GM20431 (cell line): ENCODE data around the gene SAMD3.
"Not testable (repeated sequence)": the region's sequence is repeated elsewhere in the genome, so short reads cannot be mapped to it uniquely, and the experiment has no call there.

Source experiments
- in situ Hi-C: fragments of 300-500 bp; cut with MseI, MboI; formaldehyde crosslinking; loops from one replicate; pipeline ENCODE4 v1.15.0; 2020; ENCODE audit warnings: low sequenced_read_pairs; ENCODE audit not compliant: unreplicated experiment

Gene SAMD3

DNA sequence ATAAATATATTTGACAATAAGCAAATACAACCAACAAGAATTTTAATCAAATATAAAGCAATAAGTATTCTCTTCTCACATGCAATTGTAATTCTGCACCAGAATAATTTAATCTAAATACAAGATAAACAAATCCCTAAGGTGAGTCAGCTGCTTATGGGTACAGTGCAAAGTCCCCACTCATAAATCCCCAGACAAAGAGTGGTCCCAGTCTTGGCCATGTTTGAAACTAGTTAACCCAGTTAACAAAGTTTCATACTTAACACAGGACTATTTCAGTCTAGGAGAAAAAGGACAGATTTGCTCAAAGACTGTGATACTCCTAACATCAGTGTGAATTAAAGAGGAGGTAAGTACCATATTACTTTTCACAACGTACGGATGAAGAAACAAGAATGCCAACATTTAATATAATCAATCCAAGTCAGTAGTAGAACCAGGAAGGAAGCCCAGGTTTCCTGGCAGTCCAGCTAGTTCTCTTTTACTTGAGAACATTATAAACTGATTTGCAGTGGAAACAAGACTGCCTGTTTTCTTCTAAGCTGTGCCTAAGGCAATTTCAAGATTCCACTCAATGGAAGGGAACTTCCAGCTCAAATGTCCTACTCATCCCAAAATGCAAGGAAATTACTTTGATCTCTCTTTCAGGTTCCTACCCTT is 10.4 kb downstream of the SAMD3 start:
- in situ Hi-C loops: no loop called here

DNA sequence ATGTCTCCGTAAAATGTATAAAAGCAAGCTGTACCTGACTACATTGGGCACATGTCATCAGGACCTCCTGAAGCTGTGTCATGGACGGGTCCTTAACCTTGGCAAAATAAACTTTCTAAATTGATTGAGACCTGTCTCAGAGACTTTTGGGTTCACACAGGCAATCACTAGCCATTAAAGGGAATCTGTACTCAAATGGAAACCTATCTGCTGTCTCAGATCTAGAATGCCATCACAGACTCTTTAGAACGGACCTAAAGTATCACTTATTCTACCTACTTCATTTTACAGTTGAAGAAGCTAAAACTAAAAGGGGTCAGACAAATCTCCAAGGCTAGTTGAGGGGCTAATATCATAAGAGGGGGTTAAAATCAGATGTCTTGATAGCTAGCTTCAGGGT is 11.1 kb downstream of the SAMD3 start:
- in situ Hi-C loops: no loop called here

DNA sequence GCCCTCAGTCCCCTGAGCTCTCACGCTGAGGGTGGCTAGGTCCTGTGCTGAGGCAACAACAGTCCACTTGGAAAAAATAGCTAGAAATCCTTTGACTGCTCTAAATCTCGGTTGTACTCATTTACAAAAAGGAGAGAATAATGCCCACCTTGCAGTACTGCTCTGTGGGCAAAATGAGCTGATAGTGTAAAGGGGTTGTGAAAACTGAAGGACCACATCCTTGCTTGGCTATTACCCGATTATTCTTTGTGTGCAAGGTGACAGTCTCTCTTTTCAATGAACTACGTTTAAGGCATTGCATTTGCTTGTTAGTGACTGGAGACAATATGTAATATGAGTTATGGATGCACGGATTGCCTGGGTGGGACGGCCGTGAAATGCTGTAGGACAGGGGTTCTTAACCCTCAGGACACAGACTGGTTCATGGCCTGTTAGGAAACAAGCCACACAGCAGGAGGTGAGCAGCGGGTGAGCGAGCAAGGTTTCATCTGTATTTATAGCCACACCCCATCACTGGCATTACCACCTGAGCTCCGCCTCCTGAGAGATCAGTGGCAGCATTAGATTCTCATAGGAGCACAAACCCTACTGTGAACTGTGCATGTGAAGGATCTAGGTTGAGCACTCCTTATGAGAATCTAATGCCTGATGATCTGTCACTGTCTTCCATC is 14.6 kb downstream of the SAMD3 start:
- in situ Hi-C loops: no loop called here

DNA sequence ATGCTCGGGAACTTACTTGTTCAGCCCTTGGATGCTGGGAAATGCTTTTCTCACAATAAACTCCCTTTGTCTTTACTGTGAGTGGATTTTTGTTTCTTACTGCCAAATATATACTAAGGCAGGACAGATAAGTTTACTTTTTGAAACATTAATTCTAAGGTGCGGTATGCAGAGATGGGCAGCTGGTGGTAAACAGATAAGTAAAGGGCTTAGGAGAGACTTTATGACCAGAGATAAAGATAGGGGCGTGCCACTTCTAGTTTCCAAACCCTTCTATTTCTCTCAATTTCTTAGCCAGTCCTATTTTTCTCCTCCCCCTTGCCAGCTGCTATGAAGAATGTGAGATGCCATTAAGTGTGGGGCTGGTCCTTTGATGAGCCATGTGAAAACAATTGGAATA is 16.3 kb downstream of the SAMD3 start:
- in situ Hi-C loops: no loop called here

DNA sequence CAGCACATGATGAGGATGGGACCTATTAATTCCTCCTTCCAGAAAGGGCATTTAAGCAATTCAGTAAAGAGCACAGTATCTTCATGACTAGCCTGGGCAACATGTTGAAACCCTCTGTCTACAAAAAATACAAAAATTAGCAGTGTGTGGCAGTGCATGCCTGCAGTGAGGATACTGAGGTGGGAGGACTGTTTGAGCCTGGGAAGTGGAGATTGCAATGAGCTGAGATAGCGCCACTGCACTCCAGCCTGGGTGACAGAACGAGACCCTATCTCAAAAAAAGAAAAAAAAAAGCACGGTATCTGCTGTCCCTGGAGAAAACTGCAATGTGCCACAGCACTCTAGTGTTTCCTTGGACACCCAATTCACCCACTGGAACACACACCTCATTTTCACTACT is 18.4 kb downstream of the SAMD3 start:
- in situ Hi-C loops: no loop called here

DNA sequence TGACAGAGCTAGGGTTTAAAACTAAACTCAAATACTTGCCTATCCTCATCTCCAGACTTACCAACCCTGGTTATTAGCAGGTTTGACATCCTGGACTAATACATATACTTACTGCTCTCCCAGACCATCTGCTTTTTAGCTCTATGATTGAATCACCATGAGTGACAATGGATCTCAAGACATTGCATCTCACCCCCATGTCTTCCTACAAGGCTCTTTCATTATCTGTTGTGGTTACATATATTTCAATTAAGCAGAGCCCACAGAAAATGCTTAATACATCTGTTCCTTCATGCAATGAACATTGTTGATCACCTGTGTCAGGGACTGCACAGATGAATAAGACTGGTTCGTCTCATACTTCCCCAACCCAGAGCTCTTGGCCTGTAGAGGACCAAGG is 19.4 kb downstream of the SAMD3 start:
- in situ Hi-C loops: no loop called here

DNA sequence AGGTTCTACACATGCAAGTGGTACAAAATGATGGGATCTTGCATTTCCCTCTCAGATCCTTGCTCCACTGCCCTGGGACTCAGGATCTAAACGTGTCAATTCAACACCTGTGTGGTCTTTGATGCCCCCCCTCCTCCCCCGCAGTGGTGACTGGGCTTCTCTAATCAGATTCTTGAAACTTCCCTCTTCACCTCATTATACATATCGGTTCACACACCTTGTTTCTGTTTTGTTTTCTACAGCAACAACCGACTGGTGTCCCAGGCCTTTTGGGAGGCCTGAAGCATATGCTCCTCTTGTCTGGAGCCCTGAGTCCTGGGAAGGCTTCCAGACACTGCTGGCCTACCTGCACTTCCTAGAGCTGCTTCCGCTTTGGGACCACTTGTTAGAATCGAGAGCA is 20.0 kb downstream of the SAMD3 start:
- in situ Hi-C loops: no loop called here

DNA sequence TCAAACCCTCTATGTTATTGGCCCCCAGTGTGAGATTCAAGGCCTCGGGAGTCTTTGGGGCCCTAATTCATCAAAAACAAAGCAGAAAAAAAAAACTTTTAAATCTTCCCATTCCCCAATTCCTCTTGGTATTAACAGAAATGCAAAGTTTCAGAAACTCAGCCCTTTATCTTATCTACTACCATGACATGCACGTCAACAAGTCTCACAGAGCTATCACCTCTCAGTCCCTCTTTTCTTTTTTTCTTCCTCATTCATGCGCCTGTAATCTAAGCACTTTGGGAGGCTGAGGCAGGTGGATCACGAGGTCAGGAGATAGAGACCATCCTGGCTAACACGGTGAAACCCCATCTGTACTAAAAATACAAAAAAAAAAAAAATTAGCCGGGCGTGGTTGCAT is 22.7 kb downstream of the SAMD3 start:
- in situ Hi-C loops: no loop called here

DNA sequence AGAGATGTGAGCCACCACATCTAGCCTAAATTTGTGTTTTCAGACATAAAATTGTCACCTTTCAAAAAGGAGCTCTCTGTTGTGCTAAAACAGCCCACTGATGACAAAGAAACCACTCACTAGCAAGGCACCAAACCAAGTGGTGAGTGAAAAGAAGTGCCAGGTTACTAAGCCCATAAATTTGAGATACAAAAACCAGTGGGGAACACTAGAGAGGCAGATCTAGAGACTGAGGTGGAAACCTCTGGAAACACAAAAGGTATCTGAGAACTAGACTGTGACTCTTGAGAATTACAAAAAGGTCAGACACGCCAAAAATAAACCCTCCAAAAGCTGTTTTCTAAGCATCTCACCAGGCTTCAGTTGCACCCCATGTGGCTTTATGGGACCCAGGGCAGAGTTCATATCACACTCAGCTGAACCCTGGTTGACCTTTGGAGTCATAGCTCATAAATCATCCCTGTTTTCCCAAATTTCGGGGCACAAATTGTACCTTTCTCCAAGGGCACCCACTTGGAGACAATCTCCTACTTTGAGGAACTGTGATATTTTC is 24.2 kb downstream of the SAMD3 start:
- in situ Hi-C loops: no loop called here

DNA sequence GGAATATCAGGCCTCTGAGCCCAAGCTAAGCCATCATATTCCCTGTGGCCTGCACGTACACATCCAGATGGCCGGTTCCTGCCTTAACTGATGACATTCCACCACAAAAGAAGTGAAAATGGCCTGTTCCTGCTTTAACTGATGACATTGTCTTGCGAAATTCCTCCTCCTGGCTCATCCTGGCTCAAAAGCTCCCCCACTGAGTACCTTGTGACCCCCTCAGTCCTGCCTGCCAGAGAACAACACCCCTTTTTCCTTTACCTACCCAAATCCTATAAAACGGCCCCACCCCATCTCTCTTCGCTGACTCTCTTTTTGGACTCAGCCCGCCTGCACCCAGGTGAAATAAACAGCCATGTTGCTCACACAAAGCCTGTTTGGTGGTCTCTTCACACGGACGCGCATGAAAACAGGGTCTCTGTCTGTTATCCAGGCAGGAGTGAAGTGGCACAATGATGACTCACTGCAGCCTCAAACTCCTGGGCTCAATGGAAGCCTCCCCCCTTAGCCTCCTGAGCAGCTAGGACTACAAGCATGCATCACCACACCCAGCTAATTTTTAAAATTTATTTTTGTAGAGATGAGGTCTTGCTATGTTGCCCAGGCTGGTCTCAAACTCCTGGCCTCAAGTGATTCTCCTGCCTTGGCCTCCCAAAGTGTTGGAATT is 24.8 kb downstream of the SAMD3 start:
- in situ Hi-C loops: not testable (repeated sequence)

DNA sequence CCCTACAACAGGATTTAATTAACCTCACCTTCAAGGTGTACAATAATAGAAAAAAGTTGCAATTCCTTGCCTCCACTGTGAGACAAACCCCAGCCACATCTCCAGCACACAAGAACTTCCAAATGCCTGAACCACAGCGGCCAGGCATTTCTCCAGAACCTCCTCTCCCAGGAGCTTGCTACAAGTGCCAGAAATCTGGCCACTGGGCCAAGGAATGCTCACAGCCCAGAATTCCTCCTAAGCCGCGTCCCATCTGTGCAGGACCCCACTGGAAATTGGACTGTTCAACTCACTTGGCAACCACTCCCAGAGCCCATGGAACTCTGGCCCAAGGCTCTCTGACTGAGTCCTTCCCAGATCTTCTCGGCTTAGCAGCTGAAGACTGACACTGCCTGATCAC is 28.3 kb downstream of the SAMD3 start:
- in situ Hi-C loops: not testable (repeated sequence)

DNA sequence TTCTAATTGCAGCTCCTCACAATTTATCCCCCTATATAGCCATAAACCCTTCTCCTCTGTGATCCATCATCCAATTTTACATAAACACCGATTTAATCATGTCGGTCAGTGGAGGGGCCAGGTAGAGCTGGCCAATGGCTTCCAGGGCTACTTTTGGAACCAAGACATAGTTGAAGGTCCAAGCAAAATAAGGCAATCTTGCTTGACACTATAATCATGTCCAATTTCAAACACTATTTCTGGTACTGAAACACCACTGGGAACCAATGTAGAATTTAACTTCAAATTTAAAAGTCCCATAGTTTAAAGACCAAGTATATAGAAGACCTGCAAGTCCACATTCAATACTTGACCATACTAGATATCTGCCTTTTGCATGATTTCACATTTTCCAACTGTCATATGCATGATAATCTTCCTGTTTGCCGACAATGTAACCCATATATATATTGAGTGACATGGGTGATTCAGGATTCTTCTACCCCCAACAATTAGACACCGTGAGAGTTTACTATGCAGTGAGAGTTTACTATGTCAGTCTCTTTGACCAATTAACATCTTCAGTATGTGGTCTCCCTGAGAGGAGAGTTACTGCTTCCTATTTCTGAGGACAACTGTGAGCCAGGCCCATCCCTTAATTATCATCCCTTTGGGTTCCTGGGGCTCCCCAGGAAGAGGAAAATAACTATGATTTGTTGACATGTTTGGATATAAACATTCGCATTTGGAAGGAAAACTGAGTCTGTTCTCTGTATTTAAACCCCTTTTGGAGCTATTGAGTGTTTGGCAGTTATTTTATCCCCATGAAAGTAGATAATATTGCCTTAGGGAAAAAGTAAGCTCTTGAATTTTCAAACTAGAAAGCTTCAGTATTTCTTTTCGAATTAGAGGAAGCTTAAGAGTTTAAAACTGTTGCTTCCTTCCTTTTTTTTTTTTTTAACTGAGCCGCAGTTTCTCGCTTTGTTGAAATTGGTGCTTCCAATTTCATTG is 31.8 kb downstream of the SAMD3 start:
- in situ Hi-C loops: no loop called here

DNA sequence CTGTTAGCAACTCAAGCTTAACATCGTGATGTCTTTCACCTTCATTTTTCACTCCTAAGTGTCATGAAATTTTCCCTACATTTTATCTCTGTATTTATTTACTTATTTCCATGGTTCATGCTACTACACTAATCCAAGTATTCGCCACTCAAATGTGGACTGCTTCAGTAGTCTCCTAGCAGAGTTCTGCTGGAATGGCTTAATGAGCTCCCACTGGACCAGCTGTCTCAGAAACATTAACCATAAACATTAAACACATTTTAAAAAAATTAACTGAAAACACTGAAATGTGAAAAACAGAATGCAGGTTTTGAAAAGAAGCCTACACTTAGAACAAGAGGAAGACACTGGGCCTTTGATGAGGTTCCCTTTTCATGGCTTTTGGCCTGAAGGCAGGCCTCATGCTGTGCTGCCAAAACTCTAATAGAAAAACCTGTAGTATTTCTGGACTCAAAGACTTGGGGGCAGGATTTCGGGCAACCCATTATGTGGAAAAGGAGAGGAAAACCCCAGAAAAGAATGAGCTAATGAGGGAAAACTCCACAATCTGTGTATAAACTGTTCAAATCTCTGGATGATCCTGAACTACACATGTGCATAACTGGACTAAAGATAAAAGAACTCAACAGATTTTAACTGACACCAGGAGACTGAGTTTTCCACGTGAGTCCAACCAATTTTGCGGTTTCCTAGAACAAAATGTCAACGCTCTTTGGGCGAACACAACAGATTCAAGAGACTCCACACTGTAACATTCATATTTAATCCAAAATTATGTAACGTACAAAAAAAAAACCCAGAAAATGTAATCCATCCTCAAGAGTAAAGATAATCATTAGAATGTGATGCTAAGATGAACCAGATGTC is 33.0 kb downstream of the SAMD3 start:
- in situ Hi-C loops: no loop called here

DNA sequence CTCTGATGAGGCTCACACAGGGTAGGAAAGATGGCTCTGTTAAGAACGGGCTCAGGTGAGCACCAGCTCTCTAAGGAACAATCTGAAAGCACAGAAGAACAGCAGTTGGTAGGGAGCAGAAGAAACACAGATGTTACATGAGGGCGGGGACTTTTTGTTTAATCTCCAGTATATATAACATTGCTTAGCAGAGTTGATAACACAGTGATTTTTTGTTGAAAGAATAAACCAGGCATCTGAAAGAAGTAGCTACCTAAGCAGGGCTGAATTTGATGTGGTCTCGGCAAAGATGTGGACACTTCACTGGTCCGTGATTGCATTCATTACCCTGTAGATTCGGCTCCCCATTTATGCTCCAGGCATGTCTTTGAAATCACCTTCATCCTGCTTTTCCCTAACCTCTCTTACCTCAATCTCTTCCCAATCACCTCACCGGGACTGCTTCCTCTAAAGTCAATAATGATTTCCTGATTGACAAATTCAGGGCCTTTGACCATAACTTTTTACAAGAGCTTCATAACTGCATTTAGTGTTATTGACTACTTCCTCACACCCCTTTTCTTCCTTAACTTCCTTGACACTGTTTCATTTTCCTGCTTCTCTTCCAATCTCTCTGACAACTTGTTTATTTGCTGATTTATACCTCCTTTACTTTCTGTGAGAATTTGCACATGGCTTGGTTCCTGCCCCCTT is 34.4 kb downstream of the SAMD3 start:
- in situ Hi-C loops: no loop called here

DNA sequence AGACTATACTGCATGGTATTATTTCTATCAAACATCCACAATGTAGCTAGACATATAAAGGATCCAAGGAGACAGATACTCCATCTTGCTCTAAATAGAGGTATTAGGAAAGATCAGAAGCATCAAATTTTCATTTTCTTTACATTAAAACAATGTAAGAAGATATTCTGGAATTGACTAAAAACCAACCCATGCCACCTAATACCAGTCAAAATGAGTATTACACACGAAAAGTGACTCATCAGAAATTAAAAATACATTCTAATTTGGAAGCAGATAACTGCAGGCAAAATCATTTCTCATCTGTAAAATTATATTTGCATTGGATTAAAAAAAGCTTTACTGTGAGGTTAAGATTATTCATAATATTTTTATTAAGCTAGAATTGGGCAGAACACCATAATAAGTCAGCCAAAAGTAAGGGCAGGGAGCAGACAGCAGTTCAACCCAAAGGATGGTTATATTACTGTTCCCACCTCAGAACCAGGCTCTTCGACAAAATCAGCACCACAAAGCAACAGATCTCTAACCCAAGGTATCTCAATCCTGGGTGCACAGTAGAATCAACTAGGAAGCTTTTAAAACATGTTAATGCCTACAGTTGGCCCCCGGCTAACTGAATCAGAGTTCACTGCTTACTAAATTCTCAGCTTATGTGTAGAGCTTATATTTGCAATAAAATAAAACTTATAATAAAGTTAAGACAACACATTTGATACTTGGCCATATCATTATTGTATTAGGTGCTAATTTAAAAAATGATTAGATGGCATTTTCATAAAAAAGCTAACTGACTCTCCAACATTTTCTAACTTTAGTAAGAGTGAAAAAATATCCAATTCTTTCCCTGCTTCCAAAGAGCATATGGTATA is 35.2 kb downstream of the SAMD3 start:
- in situ Hi-C loops: no loop called here

DNA sequence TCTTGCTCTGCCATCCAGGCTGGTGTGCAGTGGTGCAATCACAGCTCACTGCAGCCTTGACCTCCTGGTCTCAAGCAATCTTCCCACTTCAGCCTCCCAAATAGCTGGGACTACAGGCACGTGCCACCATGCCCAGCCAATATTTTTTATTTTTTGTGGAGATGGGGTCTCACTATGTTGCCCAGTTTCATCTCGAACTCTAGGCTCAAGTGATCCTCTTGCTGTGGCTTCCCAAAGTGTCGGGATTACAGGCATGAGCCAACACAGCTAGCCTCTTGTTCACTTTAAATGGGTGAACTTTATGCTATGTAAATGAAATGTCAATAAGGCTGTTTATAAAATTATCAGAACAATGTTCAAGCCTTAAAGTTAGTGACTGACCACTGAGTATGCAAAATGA is 37.1 kb downstream of the SAMD3 start:
- in situ Hi-C loops: no loop called here

DNA sequence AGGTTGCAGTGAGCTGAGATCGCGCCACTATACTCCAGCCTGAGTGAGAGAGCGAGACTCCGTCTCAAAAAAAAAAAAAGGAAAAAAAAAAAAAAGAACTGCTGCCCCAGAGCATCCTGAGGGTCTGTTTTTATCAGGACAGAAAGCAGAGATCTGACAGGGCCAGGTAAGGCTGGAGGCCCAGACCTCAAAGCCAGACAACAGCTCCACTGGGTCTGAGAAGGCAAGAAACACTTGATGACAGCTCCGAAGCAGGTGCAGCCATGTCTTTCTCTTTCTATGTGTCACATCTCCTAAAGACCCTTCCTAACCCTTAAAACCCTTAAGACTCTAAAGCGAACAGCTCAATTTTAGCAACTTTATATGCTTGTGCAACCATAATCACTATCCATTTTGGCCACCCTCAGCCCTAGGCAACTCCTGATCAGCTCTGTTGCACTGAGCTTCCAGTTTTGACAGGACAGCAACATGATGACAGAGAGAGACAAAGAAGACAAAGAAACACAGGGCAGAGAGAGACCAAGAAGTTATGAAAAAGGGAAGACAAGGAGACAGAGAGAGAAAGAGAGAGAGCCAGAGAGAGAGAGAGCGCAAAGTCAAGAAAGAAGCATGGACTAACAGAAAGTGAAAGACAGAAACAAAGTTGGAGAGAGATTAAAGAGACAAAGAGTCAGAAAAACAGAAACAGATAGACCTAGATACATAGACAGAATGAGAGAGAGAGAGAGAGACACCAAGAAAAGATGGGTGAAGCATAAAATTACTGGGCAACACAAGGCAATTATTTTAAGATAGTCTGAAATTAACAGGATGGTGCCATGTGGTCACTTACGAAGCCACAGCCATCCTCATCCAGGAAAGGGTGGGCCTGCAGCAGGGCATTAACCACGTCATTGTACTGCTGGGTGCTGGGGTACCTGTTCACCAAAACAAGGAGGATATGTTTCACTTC is 39.2 kb downstream of the SAMD3 start:
- in situ Hi-C loops: no loop called here
